ENCODE data around the gene GAPVD1.

Gene GAPVD1

GRCh38 chr9:125404733-125405132 is 143.1 kb downstream of the GAPVD1 start:
- Histone ChIP-seq H4K91ac (ENCODE audit: low read length) (no peak overlapping the region), H3K23ac (ENCODE audit: low read length in 2 of 2) (no peak overlapping the region), H2AFZ (ENCODE audit: low read depth, low read length) (no peak overlapping the region), H3K18ac (ENCODE audit: low read depth in 1 of 2, low read length in 2 of 2) (no peak overlapping the region), H3K9ac (ENCODE audit: low read length) (no peak overlapping the region), H2BK120ac (ENCODE audit: low read depth, low read length) (no peak overlapping the region), H3K27ac (ENCODE audit: low read length, poor library complexity, severe bottlenecking) (no peak overlapping the region), H3K4ac (ENCODE audit: low read depth in 1 of 2, low read length in 2 of 2) (no peak overlapping the region), H3K4me3 (ENCODE audit: insufficient read depth in 1 of 2, low read depth in 1 of 2, low read length in 2 of 2) (no peak overlapping the region), H3K4me1 (ENCODE audit: control insufficient read depth, insufficient read depth, low read depth, low read length) (peaks cover 12% of the 10 kb centered on the region), H2AK5ac (ENCODE audit: low read length, severe bottlenecking) (no peak overlapping the region), H3K4me2 (ENCODE audit: low read length, poor library complexity, severe bottlenecking) (no peak overlapping the region), H2BK12ac (ENCODE audit: low read length in 2 of 2) (no peak overlapping the region), H3K27me3 (ENCODE audit: control insufficient read depth in 1 of 2, insufficient read depth in 1 of 2, low read length in 2 of 2) (no peaks in the 10 kb centered on the region), H2BK5ac (ENCODE audit: low read depth, low read length, poor library complexity, severe bottlenecking) (no peak overlapping the region), H2BK15ac (ENCODE audit: low read depth, poor library complexity, severe bottlenecking) (no peak overlapping the region), H3K14ac (ENCODE audit: low read length in 2 of 2) (no peak overlapping the region), H3K9me3 (ENCODE audit: control insufficient read depth, low read length) (no peaks in the 10 kb centered on the region), H3K36me3 (ENCODE audit: control insufficient read depth in 1 of 2, insufficient read depth in 2 of 2, low read depth in 1 of 2, low read length in 2 of 2) (peaks cover 0 to 2% of the 10 kb centered on the region in 2 experiments), H4K8ac (ENCODE audit: low read length) (no peak overlapping the region), H3K79me1 (replicated peaks; ENCODE audit: low read length, poor library complexity, severe bottlenecking) (no peaks in the 10 kb centered on the region)
- no peak for DNase-seq
- WGBS = 89% methylated on average over 7 of the region's 7 CpGs

- Histone ChIP-seq H2BK12ac (ENCODE audit: low read length in 2 of 2) (peak overlapping the region; percentile 27 to 28), H3K4me1 (ENCODE audit: control insufficient read depth, insufficient read depth, low read depth, low read length) (peaks cover 14% of the 10 kb centered on the region), H3K23ac (ENCODE audit: low read length in 2 of 2) (no peak overlapping the region), H3K27ac (ENCODE audit: low read length, poor library complexity, severe bottlenecking) (no peak overlapping the region), H2AFZ (ENCODE audit: low read depth, low read length) (no peak overlapping the region), H3K18ac (ENCODE audit: low read depth in 1 of 2, low read length in 2 of 2) (no peak overlapping the region), H3K4me2 (ENCODE audit: low read length, poor library complexity, severe bottlenecking) (no peak overlapping the region), H3K4me3 (ENCODE audit: insufficient read depth in 1 of 2, low read depth in 1 of 2, low read length in 2 of 2) (no peak overlapping the region), H3K14ac (ENCODE audit: low read length in 2 of 2) (no peak overlapping the region), H3K36me3 (ENCODE audit: control insufficient read depth in 1 of 2, insufficient read depth in 2 of 2, low read depth in 1 of 2, low read length in 2 of 2) (peaks cover 0 to 5% of the 10 kb centered on the region in 2 experiments), H3K4ac (ENCODE audit: low read depth in 1 of 2, low read length in 2 of 2) (peak overlapping the region in 1 of 2 experiments; percentile 35), H2BK120ac (ENCODE audit: low read depth, low read length) (no peak overlapping the region), H4K91ac (ENCODE audit: low read length) (peak overlapping the region; percentile 52), H3K79me1 (replicated peaks; ENCODE audit: low read length, poor library complexity, severe bottlenecking) (no peaks in the 10 kb centered on the region), H3K9me3 (ENCODE audit: control insufficient read depth, low read length) (no peaks in the 10 kb centered on the region), H2BK5ac (ENCODE audit: low read depth, low read length, poor library complexity, severe bottlenecking) (no peak overlapping the region), H3K27me3 (ENCODE audit: control insufficient read depth in 1 of 2, insufficient read depth in 1 of 2, low read length in 2 of 2) (peaks cover 0 to 3% of the 10 kb centered on the region in 2 experiments), H2BK15ac (ENCODE audit: low read depth, poor library complexity, severe bottlenecking) (no peak overlapping the region), H4K8ac (ENCODE audit: low read length) (peak overlapping the region; percentile 57), H2AK5ac (ENCODE audit: low read length, severe bottlenecking) (no peak overlapping the region), H3K9ac (ENCODE audit: low read length) (no peak overlapping the region)
- peak; percentile 74 for DNase-seq
- WGBS = 75% methylated on average over 15 of the region's 15 CpGs
Measured at GRCh38 chr9:125405938-125406809, 144.5 kb downstream of the GAPVD1 start.

GRCh38 chr9:125406810-125407087 is 145.1 kb downstream of the GAPVD1 start:
- Histone ChIP-seq H2BK5ac (ENCODE audit: low read depth, low read length, poor library complexity, severe bottlenecking) (no peak overlapping the region), H3K4me1 (ENCODE audit: control insufficient read depth, insufficient read depth, low read depth, low read length) (peaks cover 14% of the 10 kb centered on the region), H3K27ac (ENCODE audit: low read length, poor library complexity, severe bottlenecking) (no peak overlapping the region), H3K4ac (ENCODE audit: low read depth in 1 of 2, low read length in 2 of 2) (peak overlapping the region in 1 of 2 experiments; percentile 35), H2AFZ (ENCODE audit: low read depth, low read length) (no peak overlapping the region), H4K91ac (ENCODE audit: low read length) (peak overlapping the region; percentile 52), H2BK120ac (ENCODE audit: low read depth, low read length) (no peak overlapping the region), H3K14ac (ENCODE audit: low read length in 2 of 2) (no peak overlapping the region), H3K4me3 (ENCODE audit: insufficient read depth in 1 of 2, low read depth in 1 of 2, low read length in 2 of 2) (no peak overlapping the region), H3K36me3 (ENCODE audit: control insufficient read depth in 1 of 2, insufficient read depth in 2 of 2, low read depth in 1 of 2, low read length in 2 of 2) (peaks cover 0 to 5% of the 10 kb centered on the region in 2 experiments), H3K79me1 (replicated peaks; ENCODE audit: low read length, poor library complexity, severe bottlenecking) (no peaks in the 10 kb centered on the region), H4K8ac (ENCODE audit: low read length) (no peak overlapping the region), H3K4me2 (ENCODE audit: low read length, poor library complexity, severe bottlenecking) (no peak overlapping the region), H2BK15ac (ENCODE audit: low read depth, poor library complexity, severe bottlenecking) (no peak overlapping the region), H3K9me3 (ENCODE audit: control insufficient read depth, low read length) (no peaks in the 10 kb centered on the region), H3K27me3 (ENCODE audit: control insufficient read depth in 1 of 2, insufficient read depth in 1 of 2, low read length in 2 of 2) (peaks cover 0 to 5% of the 10 kb centered on the region in 2 experiments), H2AK5ac (ENCODE audit: low read length, severe bottlenecking) (no peak overlapping the region), H3K9ac (ENCODE audit: low read length) (no peak overlapping the region), H3K18ac (ENCODE audit: low read depth in 1 of 2, low read length in 2 of 2) (no peak overlapping the region), H3K23ac (ENCODE audit: low read length in 2 of 2) (no peak overlapping the region), H2BK12ac (ENCODE audit: low read length in 2 of 2) (peak overlapping the region; percentile 27 to 28)
- no peak for DNase-seq
- 94% methylated on average over 13 of the region's 13 CpGs for WGBS

GRCh38 chr9:125407432-125407973 is 145.9 kb downstream of the GAPVD1 start:
- no peaks in the 10 kb centered on the region for H3K79me1 ChIP-seq (replicated peaks; ENCODE audit: low read length, poor library complexity, severe bottlenecking)
- peaks cover 14% of the 10 kb centered on the region for H3K4me1 ChIP-seq (ENCODE audit: control insufficient read depth, insufficient read depth, low read depth, low read length)
- H2AK5ac ChIP-seq (ENCODE audit: low read length, severe bottlenecking) = no peak overlapping the region
- H3K9ac ChIP-seq (ENCODE audit: low read length) = peak overlapping the region; percentile 87
- H3K18ac ChIP-seq (ENCODE audit: low read depth in 1 of 2, low read length in 2 of 2) = peak overlapping the region; percentile 59 to 71
- H3K14ac ChIP-seq (ENCODE audit: low read length in 2 of 2) = no peak overlapping the region
- peak overlapping the region; percentile 60 to 77 for H3K4me3 ChIP-seq (ENCODE audit: insufficient read depth in 1 of 2, low read depth in 1 of 2, low read length in 2 of 2)
- H3K4me2 ChIP-seq (ENCODE audit: low read length, poor library complexity, severe bottlenecking) = peak overlapping the region; percentile 85
- no peak for DNase-seq
- H2BK120ac ChIP-seq (ENCODE audit: low read depth, low read length) = no peak overlapping the region
- H3K4ac ChIP-seq (ENCODE audit: low read depth in 1 of 2, low read length in 2 of 2) = no peak overlapping the region
- H4K8ac ChIP-seq (ENCODE audit: low read length) = no peak overlapping the region
- H3K27ac ChIP-seq (ENCODE audit: low read length, poor library complexity, severe bottlenecking) = no peak overlapping the region
- H3K27me3 ChIP-seq (ENCODE audit: control insufficient read depth in 1 of 2, insufficient read depth in 1 of 2, low read length in 2 of 2) = peaks cover 0 to 5% of the 10 kb centered on the region in 2 experiments
- no peak overlapping the region for H2BK12ac ChIP-seq (ENCODE audit: low read length in 2 of 2)
- no peak overlapping the region for H3K23ac ChIP-seq (ENCODE audit: low read length in 2 of 2)
- H2BK5ac ChIP-seq (ENCODE audit: low read depth, low read length, poor library complexity, severe bottlenecking) = no peak overlapping the region
- H4K91ac ChIP-seq (ENCODE audit: low read length) = peak overlapping the region; percentile 62
- peak overlapping the region; percentile 36 for H2AFZ ChIP-seq (ENCODE audit: low read depth, low read length)
- 57% methylated on average over 14 of the region's 17 CpGs for WGBS
- H2BK15ac ChIP-seq (ENCODE audit: low read depth, poor library complexity, severe bottlenecking) = peak overlapping the region; percentile 31
- peaks cover 0 to 5% of the 10 kb centered on the region in 2 experiments for H3K36me3 ChIP-seq (ENCODE audit: control insufficient read depth in 1 of 2, insufficient read depth in 2 of 2, low read depth in 1 of 2, low read length in 2 of 2)
- no peaks in the 10 kb centered on the region for H3K9me3 ChIP-seq (ENCODE audit: control insufficient read depth, low read length)

Data from mesenchymal stem cell (in vitro differentiated cells and primary cell).